HL-60 (cell line): ENCODE measurements around the gene TSPAN2.

Experiments
- CTCF ChIP-seq: IDR thresholded peaks from one replicate; pipeline ENCODE4 v1.5.1; 2011; ENCODE audit warnings: low read length, control low read depth, inconsistent platforms; ENCODE audit not compliant: insufficient read depth
- POLR2AphosphoS5 ChIP-seq: IDR thresholded peaks from 2 replicates; pipeline ENCODE4 v1.6.1; 2012; ENCODE audit warnings: low read depth
- REST ChIP-seq: IDR thresholded peaks from 2 replicates; pipeline ENCODE4 v1.6.1; 2012; ENCODE audit warnings: low read depth; ENCODE audit not compliant: insufficient replicate concordance
- SPI1 ChIP-seq: IDR thresholded peaks from 2 replicates; pipeline ENCODE4 v1.6.1; 2012; ENCODE audit warnings: low read depth, mild to moderate bottlenecking, borderline replicate concordance

GRCh38 chr1:115036814-115037507 is 52.3 kb downstream of the TSPAN2 start:
- TF ChIP-seq CTCF = no peak
- TF ChIP-seq POLR2AphosphoS5 = no peak
- no peak for TF ChIP-seq SPI1
- TF ChIP-seq REST = no peak
